ENCODE measurements around the gene GBX2.

Gene GBX2

GRCh38 chr2:236167297-236168109 is 683 bp downstream of the GBX2 start:
- DNase-seq: no peak

DNA sequence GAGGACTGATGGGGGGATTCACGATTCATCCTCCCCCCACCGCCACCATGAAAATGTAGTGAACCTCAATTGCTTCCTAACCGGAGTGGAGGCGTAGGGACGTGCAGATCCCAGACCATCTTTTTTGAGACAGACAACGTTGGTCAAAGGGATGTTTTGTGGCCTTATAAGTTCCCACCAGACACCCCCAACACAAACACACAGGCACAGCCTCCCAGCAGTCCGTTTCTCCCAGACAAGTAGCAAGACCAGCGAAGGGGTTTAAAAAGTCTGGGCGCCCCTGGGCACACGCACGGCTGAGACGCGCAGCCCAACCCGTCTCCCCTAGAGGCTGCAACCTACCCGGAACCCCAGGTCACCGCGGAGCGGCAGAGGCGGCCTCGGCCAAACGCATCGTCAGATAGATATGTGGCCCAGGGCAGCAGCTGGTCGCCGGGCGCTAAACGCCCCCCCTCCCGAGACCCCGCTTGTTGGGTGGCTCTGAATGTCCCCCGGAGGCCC is 1.3 kb downstream of the GBX2 start:
- DNase-seq: no peak

- DNase-seq: no peak
Measured at GRCh38 chr2:236165842-236166795, 2.1 kb downstream of the GBX2 start.

DNA sequence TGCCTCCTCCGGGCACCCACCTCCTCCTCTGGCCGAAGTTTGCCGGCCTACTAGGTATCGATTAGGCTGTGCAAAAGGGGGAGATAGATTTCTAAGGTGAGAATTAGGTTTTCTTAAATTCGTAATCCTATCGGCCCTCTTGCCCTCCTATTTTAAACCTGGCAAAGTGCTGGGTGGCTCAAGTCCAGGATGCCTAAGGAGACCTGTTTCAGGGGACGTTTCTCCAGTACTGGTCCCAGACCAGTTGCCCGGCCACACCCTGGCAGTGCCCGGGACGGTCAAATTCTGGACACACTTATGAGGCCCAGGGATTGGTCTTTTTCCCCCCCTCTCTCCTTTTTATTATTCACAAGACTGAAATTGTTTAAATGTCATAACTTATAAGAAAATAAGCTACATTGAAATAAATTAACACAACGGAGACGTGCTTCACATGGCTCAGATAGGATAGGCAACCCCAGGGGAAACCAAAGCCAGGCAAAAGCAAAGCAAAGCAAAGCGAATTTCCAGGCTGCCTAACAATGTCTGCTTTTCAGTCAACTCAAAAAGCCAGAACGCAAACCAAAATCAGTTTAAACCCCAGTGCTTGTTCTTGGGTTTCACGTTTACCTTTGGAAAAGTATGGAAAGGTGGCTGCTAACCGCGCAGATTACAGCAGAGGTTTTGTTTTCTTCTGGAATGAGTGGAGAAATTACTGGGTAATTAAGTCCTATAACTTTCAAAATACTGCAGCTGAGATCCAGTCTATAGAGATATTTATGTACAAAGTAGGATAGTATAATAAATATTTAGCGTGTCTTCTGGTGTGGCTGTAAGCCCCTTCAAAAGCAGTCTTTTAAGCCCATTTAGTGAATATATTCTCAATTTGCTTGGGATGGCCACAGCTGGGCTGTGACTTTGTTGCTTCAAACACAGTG is 3.0 kb downstream of the GBX2 start:
- DNase-seq: no peak

GRCh38 chr2:236164201-236164924 is 3.8 kb downstream of the GBX2 start:
- DNase-seq: no peak

DNA sequence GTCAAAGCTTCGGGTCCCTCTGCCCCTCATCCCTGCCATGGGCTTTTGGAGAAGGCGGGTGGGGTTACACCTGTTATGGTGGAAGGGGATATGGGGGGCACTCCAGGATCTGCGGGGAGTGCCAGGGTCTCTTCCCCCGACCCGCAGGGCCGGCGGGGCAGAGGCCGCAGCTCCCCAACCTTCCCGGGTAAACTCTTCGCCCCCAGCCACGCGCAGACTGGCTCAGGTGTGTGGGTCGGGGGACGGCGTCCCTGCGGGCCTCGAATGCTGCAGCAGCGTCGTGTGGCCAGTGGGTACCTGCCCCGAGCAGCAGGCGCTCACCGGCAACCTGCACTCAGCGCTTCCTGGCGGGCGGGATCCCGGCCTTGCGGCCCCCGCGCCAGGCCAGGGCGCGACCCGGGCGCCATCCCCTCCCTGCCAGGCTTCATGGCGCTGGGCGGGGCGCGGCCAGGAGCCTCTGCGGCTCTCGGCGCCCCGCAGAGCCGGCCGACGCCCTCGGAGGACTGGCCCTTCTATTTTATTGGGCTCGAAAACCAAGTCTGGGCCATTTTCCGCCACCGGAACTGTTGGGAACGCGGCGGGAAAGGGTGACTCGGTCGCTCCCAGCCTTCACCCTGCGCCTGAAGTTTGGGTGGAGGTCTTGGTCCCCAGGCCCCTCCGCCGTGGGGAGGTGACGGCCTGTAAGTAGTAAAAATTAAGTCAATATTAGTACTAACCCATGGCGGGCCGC is 4.5 kb downstream of the GBX2 start:
- no peak for DNase-seq

- DNase-seq: no peak
Measured at GRCh38 chr2:236162882-236163470, 5.2 kb downstream of the GBX2 start.

- no peak for DNase-seq
Measured at GRCh38 chr2:236162031-236162845, 5.9 kb downstream of the GBX2 start.

DNA sequence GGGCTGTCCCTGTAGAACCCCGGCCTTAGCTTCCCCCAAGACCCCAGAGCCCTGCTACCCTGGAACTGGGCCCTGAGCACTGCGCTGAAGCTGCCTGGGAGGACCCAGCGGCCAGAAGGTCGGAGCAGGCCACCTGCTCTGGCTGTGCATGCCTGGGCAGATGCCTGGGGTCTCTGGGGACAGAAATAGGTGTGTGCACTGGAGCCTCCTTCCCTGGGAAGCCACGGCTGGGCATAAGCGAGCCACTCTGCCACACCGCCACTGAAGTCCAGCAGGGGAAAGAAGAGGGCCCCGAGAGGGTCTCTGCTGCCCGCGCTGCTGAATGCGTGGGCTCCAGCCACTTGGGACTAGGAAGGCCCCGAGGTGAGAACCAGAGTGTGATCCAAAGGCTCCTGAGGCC is 6.7 kb downstream of the GBX2 start:
- DNase-seq: no peak

- no peak for DNase-seq
Measured at GRCh38 chr2:236161082-236161462, 7.1 kb downstream of the GBX2 start.

- no peak for DNase-seq
Measured at GRCh38 chr2:236160366-236161081, 7.7 kb downstream of the GBX2 start.

DNA sequence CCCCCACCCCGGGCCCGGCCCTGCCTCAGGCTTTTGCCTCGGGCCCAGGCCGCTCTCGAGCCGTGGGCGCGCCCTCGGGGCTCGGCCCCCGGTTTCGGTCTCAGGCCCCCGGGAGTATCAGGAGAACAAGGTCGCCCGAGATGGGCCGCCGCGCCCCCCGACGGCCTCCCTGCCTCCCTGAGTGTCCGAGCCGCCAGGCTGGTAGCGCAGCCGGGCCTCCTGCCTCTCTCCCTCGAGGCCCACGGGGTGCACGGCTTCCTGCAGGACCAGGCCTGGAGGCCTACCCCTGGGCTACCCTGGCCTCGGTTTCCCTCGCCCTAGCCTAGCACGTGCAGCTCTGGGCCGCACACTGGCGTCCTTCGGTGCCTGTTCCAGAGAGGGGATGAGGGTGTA is 8.4 kb downstream of the GBX2 start:
- no peak for DNase-seq

- DNase-seq: no peak
Measured at GRCh38 chr2:236158969-236159777, 9.0 kb downstream of the GBX2 start.

DNA sequence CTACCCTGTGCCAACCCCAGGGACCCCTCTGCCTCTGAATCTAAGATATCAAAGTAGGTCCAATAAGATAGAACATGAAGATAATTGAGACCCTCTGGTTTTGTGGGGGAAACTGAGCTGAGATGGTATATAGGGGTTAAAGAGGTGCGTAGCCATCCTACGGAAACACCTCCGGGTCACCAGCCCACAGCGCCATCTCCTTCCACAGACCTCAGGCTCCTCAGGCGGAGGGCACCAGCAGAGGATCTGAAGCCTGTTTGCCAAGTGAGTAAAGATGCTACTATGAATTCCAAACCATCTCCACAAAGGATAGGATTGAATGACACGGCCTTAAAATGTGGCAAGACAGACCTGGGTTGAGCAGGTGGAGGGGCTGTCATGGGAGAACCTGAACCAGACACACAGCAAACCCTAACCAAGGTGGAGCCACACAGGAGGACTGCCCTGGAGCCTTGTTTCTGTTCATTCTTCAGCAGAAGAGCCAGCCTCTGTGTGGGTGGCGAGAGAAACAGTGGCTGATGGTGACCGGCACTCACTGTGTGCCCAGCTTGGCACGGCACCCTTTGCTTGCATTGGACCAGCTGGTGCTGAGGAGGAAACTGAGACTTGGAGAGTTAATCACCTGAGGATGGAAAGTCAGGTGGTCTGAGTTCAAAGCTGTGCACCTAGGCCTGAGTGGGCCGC is 10.2 kb downstream of the GBX2 start:
- DNase-seq: no peak

DNA sequence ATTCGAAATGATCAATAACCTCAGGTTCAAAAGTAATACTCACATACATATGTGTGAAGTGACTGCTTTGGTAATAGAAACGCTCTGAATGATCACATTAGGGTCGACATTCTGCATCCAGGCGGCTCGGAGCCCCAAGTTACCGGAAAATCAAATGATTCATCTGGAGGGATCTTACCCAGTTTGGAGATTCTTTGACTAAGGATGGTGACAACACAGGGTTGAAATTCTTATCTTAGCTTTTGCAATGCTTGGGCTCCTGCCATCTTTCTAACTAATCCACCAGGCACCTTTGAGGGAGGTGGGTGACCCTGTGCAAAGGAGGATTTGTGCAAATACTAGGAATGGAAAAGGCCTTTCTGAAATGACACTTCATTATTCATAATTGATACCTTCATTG is 10.8 kb downstream of the GBX2 start:
- DNase-seq: no peak

DNA sequence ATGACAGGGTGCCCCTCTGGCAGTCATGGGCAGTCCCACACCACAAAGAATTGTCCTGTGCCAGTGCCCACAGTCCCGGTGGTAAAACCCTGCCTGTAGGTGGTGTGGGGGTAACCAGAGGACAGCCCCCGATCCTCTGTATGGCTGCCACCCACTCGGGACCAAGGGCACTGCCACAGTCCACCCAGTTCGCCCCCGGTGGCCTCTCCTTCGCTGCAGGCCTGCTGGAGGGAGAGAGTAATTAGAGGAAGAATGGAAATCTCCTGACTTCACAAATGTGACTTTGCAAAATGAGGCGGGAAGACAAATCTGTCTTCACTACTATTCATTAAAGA is 11.4 kb downstream of the GBX2 start:
- no peak for DNase-seq

- no peak for DNase-seq
Measured at GRCh38 chr2:236156095-236156859, 11.9 kb downstream of the GBX2 start.
